ENCODE measurements around the gene VAMP7.

GRCh38 chrX:155889328-155889727, 8.2 kb downstream of the VAMP7 start:
- TF ChIP-seq STAT6 (CRISPR knock-in tag; IDR thresholded peaks at IDR 0.05; ENCODE audit: borderline replicate concordance) (no peak), EZH2 (conservative IDR thresholded peaks at IDR 0.05; ENCODE audit: low read depth, low read length) (no peak), DBP (CRISPR knock-in tag; IDR thresholded peaks at IDR 0.05; ENCODE audit: not compliant biosample characterization) (no peak), ZEB1 (IDR thresholded peaks at IDR 0.05; ENCODE audit: insufficient replicate concordance, low read depth) (no peak)
- TF ChIP-seq, protein P1, sequence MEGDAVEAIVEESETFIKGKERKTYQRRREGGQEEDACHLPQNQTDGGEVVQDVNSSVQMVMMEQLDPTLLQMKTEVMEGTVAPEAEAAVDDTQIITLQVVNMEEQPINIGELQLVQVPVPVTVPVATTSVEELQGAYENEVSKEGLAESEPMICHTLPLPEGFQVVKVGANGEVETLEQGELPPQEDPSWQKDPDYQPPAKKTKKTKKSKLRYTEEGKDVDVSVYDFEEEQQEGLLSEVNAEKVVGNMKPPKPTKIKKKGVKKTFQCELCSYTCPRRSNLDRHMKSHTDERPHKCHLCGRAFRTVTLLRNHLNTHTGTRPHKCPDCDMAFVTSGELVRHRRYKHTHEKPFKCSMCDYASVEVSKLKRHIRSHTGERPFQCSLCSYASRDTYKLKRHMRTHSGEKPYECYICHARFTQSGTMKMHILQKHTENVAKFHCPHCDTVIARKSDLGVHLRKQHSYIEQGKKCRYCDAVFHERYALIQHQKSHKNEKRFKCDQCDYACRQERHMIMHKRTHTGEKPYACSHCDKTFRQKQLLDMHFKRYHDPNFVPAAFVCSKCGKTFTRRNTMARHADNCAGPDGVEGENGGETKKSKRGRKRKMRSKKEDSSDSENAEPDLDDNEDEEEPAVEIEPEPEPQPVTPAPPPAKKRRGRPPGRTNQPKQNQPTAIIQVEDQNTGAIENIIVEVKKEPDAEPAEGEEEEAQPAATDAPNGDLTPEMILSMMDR (CRISPR knock-in tag; IDR thresholded peaks at IDR 0.05) = no peak
